Measurements from ENCODE around the gene TBATA. TPM values are rescaled to one million over a fixed set of nuclear protein-coding genes. Genes with fewer than 3 reads are reported as not detected.

TBATA gene
- total RNA-seq, 1 experiment from 2014 or later, result not detected

DNA sequence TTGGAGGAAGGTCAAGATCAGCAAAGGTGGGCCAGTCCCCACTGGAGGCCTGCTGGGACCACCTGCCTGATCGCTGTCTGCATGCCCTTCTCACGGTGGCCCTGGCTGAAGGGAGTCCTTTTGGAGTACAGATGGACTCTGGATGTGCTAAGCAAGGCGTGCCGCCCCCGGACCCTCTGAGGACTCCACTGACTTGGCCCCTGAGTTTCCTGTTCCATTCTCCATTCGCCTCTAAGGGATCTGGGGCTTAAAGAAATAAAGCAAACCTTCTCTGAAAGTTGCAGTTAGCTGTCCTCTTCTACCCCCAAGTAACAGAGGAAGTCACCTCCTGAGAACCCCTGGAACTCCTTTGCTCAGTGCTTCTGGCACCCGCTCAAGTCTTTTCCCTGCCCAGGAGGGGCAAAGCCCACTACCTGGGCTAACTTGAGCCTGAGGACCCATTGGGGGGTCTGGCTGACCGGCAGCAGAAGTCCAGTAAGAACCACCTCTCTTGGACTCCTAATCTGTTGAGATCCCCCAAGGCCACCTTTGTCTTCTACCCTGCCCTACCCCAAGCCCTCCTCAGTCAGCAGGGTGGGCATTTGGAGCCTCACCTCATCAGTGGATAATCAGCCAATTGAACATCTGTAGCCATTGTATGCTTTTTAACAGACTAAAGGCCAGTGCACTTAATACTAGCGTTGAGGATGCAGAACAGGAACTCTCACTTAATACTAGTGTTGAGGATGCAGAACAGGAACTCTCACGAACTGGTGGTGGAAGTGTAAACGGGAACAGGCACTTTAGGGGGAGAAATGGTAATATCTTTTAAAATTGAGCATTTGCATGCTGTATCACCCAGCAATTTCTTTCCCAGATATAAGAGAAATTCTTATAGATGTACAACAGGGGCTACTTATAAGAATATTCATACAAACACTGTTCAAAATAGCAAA lies 2.2 kb downstream of the TBATA start:
- Histone ChIP-seq H3K27ac (ENCODE audit: low read depth, low read length, poor library complexity, severe bottlenecking) (no peak overlapping the region), H3K36me3 (ENCODE audit: insufficient read depth, low read length, poor library complexity, severe bottlenecking) (no peaks in the 10 kb centered on the region), H3K4me3 (ENCODE audit: low read depth, low read length, poor library complexity, severe bottlenecking) (no peak overlapping the region), H3K9me3 (ENCODE audit: low read depth, low read length, poor library complexity, severe bottlenecking) (no peaks in the 10 kb centered on the region), H3K27me3 (replicated peaks; ENCODE audit: insufficient read depth, low read depth, low read length, poor library complexity) (no peaks in the 10 kb centered on the region), H3K4me1 (ENCODE audit: insufficient read depth, low read length, poor library complexity, severe bottlenecking) (no peaks in the 10 kb centered on the region)
- POLR2A ChIA-PET (ENCODE audit: low non-redundant PET), result no interaction called here
- BruUV-seq (replicated peaks), result no TSS peak
- DNase-seq (ENCODE audit: low spot score), result no peak
- intact Hi-C loops (cut with micrococcal nuclease; ENCODE audit: unreplicated experiment), result no loop called here
- CTCF ChIA-PET, result no interaction called here
- no peak for TF ChIP-seq EZH2 (IDR thresholded peaks at IDR 0.05; ENCODE audit: borderline replicate concordance, low read depth, low read length, poor library complexity, severe bottlenecking)
- TF ChIP-seq, protein P1, sequence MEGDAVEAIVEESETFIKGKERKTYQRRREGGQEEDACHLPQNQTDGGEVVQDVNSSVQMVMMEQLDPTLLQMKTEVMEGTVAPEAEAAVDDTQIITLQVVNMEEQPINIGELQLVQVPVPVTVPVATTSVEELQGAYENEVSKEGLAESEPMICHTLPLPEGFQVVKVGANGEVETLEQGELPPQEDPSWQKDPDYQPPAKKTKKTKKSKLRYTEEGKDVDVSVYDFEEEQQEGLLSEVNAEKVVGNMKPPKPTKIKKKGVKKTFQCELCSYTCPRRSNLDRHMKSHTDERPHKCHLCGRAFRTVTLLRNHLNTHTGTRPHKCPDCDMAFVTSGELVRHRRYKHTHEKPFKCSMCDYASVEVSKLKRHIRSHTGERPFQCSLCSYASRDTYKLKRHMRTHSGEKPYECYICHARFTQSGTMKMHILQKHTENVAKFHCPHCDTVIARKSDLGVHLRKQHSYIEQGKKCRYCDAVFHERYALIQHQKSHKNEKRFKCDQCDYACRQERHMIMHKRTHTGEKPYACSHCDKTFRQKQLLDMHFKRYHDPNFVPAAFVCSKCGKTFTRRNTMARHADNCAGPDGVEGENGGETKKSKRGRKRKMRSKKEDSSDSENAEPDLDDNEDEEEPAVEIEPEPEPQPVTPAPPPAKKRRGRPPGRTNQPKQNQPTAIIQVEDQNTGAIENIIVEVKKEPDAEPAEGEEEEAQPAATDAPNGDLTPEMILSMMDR (conservative IDR thresholded peaks at IDR 0.05; ENCODE audit: low read depth, low read length), result no peak

- no TSS peak for BruUV-seq (replicated peaks)
- Histone ChIP-seq H3K27me3 (replicated peaks; ENCODE audit: insufficient read depth, low read depth, low read length, poor library complexity) (no peaks in the 10 kb centered on the region), H3K9me3 (ENCODE audit: low read depth, low read length, poor library complexity, severe bottlenecking) (no peaks in the 10 kb centered on the region), H3K4me1 (ENCODE audit: insufficient read depth, low read length, poor library complexity, severe bottlenecking) (no peaks in the 10 kb centered on the region), H3K36me3 (ENCODE audit: insufficient read depth, low read length, poor library complexity, severe bottlenecking) (no peaks in the 10 kb centered on the region), H3K4me3 (ENCODE audit: low read depth, low read length, poor library complexity, severe bottlenecking) (no peak overlapping the region), H3K27ac (ENCODE audit: low read depth, low read length, poor library complexity, severe bottlenecking) (no peak overlapping the region)
- CTCF ChIA-PET, result no interaction called here
- no peak for DNase-seq (ENCODE audit: low spot score)
- POLR2A ChIA-PET (ENCODE audit: low non-redundant PET), result no interaction called here
- intact Hi-C loops (cut with micrococcal nuclease; ENCODE audit: unreplicated experiment), result no loop called here
- TF ChIP-seq EZH2 (IDR thresholded peaks at IDR 0.05; ENCODE audit: borderline replicate concordance, low read depth, low read length, poor library complexity, severe bottlenecking), result no peak
Measured at GRCh38 chr10:70782086-70782745, 3.0 kb downstream of the TBATA start.

GRCh38 chr10:70781461-70782051 lies 3.6 kb downstream of the TBATA start:
- intact Hi-C loops (cut with micrococcal nuclease; ENCODE audit: unreplicated experiment), result no loop called here
- no peaks in the 10 kb centered on the region for H3K9me3 ChIP-seq (ENCODE audit: low read depth, low read length, poor library complexity, severe bottlenecking)
- POLR2A ChIA-PET (ENCODE audit: low non-redundant PET), result no interaction called here
- H3K4me3 ChIP-seq (ENCODE audit: low read depth, low read length, poor library complexity, severe bottlenecking), result no peak overlapping the region
- H3K36me3 ChIP-seq (ENCODE audit: insufficient read depth, low read length, poor library complexity, severe bottlenecking), result no peaks in the 10 kb centered on the region
- BruUV-seq (replicated peaks), result no TSS peak
- H3K4me1 ChIP-seq (ENCODE audit: insufficient read depth, low read length, poor library complexity, severe bottlenecking), result no peaks in the 10 kb centered on the region
- no peaks in the 10 kb centered on the region for H3K27me3 ChIP-seq (replicated peaks; ENCODE audit: insufficient read depth, low read depth, low read length, poor library complexity)
- TF ChIP-seq, protein P1 (conservative IDR thresholded peaks at IDR 0.05; ENCODE audit: low read depth, low read length), result no peak
- no peak for TF ChIP-seq EZH2 (IDR thresholded peaks at IDR 0.05; ENCODE audit: borderline replicate concordance, low read depth, low read length, poor library complexity, severe bottlenecking)
- CTCF ChIA-PET, result no interaction called here
- H3K27ac ChIP-seq (ENCODE audit: low read depth, low read length, poor library complexity, severe bottlenecking), result no peak overlapping the region
- no peak for DNase-seq (ENCODE audit: low spot score)
